Measurements from ENCODE around the gene ASIC4.

Gene ASIC4

DNA sequence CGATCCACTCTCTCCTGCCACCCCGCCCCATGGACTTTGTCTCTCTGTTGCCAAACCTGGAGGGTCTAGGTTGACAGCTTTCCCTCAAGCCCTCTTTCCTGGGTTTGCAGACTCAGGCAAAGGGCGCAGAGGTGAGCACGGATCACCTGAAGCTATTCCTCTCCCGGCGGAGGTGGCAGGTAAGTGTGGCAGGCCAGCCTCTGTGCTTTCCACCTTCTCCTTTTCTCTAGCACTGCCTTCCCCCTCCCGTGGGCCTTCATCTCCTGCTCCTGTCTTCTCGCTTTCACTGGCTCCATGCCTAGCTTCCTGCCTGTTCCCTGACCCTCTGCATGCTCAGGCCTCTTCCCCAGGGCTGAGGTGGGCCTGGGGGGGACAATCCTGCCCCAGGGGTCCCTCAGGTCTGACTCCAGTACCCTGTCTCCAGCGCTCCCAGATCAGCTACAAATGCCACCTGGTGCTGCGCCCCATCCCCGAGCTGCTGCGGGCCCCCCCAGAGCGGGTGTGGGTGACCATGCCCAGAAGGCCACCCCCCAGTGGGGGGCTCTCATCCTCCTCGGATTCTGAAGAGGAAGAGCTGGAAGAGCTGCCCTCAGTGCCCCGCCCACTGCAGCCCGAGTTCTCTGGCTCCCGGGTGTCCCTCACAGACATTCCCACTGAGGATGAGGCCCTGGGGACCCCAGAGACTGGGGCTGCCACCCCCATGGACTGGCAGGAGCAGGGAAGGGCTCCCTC is 31.4 kb upstream of the ASIC4 start:
- DNase-seq (ENCODE audit: low read depth, low spot score), result no peak

DNA sequence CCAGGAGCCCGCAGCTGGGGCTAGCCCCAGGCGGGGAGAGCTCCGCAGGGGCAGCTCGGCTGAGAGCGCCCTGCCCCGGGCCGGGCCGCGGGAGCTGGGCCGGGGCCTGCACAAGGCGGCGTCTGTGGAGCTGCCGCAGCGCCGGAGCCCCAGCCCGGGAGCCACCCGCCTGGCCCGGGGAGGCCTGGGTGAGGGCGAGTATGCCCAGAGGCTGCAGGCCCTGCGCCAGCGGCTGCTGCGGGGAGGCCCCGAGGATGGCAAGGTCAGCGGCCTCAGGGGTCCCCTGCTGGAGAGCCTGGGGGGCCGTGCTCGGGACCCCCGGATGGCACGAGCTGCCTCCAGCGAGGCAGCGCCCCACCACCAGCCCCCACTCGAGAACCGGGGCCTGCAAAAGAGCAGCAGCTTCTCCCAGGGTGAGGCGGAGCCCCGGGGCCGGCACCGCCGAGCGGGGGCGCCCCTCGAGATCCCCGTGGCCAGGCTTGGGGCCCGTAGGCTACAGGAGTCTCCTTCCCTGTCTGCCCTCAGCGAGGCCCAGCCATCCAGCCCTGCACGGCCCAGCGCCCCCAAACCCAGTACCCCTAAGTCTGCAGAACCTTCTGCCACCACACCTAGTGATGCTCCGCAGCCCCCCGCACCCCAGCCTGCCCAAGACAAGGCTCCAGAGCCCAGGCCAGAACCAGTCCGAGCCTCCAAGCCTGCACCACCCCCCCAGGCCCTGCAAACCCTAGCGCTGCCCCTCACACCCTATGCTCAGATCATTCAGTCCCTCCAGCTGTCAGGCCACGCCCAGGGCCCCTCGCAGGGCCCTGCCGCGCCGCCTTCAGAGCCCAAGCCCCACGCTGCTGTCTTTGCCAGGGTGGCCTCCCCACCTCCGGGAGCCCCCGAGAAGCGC is 30.6 kb upstream of the ASIC4 start:
- no peak for DNase-seq (ENCODE audit: low read depth, low spot score)

GRCh38 chr2:219484343-219485200 is 29.7 kb upstream of the ASIC4 start:
- DNase-seq (ENCODE audit: low read depth, low spot score), result no peak

DNA sequence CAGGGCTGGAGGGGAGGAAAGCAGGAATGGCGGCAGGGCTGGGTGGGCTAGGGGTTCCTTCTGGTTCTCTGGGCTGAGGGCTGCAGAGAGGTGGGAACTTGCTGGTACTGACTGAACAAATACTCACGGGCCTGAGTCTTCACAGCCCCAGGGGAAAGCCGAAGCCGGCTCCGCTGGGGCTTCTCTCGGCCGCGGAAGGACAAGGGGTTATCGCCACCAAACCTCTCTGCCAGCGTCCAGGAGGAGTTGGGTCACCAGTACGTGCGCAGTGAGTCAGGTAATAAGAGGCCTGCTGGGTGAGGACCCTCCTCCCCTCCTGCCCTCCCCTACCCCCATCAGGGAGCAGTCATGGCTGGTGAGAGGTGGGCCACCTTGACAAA is 29.1 kb upstream of the ASIC4 start:
- no peak for DNase-seq (ENCODE audit: low read depth, low spot score)

DNA sequence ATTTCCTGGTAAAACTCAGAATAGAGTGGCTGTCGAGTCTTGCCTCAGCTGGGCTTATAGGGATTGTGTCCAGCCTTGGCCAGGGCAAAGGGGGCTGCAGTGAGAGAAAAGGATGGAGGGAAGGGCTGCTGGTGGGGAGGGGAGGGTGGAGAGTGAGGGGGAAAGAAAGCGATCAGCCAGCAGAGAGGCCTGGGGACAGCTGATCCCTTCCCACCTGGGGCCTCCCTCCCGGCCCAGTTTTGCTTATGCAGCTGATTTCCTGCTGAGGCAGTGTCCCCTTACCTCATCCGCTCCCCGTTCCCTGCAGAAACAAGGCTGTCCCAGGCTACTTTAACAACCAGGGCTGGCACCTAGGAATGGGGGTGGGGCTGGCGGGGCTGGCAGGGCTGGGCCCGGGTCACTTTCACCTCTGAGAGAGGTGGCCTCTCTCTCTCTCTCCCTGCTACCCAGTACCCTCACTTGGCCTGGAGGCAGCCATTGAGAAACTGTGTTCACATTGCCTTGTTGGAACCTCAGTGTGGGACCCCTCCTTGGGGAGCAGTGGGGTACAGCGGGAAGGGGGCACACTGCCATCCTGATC is 27.8 kb upstream of the ASIC4 start:
- DNase-seq (ENCODE audit: low read depth, low spot score), result no peak

DNA sequence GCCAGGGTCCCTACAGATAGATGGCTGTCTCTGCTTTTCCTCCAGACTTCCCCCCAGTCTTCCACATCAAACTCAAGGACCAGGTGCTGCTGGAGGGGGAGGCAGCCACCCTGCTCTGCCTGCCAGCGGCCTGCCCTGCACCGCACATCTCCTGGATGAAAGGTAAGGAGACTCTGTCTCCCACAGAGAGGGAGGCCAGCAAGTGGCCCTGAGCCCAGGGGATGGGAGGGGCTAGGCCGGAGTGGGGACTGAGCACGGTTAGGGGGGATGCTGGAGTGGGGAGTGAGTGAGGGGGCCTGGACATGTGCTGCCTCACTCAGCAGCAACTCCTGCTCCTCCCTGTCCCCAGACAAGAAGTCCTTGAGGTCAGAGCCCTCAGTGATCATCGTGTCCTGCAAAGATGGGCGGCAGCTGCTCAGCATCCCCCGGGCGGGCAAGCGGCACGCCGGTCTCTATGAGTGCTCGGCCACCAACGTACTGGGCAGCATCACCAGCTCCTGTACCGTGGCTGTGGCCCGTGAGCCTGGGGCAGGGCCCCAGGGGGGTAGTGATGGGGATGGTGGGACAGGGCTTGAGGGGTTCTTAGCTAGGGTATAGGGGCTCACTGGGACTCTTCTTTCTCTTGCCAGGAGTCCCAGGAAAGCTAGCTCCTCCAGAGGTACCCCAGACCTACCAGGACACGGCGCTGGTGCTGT is 26.0 kb upstream of the ASIC4 start:
- no peak for DNase-seq (ENCODE audit: low read depth, low spot score)

- no peak for DNase-seq (ENCODE audit: low read depth, low spot score)
Measured at GRCh38 chr2:219488844-219489194, 25.5 kb upstream of the ASIC4 start.

GRCh38 chr2:219489315-219489714 is 25.0 kb upstream of the ASIC4 start:
- DNase-seq (ENCODE audit: low read depth, low spot score), result no peak

GRCh38 chr2:219490186-219490585 is 24.1 kb upstream of the ASIC4 start:
- DNase-seq (ENCODE audit: low read depth, low spot score), result no peak

DNA sequence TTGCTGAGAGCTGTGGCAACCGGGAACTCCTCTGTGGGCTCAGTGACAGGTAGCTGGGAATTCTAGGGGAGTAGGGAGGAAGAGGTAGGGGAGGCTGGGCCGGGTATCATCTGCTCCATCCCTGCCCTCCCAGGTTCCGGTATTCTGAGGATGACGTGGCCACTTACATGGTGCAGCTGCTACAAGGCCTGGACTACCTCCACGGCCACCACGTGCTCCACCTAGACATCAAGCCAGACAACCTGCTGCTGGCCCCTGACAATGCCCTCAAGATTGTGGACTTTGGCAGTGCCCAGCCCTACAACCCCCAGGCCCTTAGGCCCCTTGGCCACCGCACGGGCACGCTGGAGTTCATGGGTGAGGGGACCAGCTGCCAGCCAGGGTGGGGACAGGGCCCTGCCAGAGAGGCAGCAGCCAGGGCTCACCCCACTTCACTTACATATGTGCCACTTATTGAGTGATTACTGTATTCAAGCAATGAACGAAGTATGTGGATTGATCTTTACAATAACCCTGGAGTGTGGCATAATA is 23.6 kb upstream of the ASIC4 start:
- no peak for DNase-seq (ENCODE audit: low read depth, low spot score)

DNA sequence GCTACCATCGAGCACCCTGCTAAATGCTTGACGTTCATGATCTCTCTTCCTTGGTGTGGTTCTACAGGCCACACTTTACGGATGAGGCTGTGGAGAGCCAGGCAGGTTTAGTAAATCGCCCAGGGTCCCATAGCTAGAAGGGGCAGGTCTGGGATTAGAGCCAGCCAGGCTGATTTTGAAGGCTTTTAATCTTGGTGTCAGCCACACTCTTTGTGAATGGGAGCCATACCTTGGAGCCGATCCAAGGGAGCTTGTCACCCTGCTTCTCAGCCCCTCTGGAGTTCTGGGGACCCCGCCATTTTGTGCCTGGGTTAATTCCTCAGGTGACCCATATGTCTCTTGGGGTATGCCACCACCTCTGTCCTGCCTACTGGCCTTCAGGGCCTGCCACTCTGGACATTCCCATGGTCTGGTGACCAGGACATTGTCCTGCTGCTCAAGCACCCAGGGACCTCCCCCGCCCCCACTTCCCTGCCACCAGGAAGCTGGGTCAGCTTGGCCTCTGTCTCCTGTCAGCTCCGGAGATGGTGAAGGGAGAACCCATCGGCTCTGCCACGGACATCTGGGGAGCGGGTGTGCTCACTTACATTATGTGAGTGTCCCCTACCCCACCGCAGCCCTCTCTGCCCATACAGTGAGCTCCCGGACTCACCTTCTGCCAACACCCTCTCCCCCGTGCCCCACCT is 22.9 kb upstream of the ASIC4 start:
- no peak for DNase-seq (ENCODE audit: low read depth, low spot score)

DNA sequence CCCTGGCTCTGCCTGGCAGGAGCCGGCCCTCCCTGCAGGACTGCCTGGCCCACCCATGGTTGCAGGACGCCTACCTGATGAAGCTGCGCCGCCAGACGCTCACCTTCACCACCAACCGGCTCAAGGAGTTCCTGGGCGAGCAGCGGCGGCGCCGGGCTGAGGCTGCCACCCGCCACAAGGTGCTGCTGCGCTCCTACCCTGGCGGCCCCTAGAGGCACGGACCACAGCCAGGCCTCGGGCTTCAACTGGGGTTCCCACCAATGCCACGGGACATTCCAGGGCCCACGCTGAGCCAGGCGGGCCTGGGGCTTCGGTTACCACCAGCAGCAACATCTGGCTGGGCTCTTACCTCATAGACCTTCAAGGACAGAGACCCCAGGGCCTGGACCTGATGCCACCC is 21.7 kb upstream of the ASIC4 start:
- no peak for DNase-seq (ENCODE audit: low read depth, low spot score)

GRCh38 chr2:219493086-219493485 is 21.2 kb upstream of the ASIC4 start:
- DNase-seq (ENCODE audit: low read depth, low spot score), result no peak

DNA sequence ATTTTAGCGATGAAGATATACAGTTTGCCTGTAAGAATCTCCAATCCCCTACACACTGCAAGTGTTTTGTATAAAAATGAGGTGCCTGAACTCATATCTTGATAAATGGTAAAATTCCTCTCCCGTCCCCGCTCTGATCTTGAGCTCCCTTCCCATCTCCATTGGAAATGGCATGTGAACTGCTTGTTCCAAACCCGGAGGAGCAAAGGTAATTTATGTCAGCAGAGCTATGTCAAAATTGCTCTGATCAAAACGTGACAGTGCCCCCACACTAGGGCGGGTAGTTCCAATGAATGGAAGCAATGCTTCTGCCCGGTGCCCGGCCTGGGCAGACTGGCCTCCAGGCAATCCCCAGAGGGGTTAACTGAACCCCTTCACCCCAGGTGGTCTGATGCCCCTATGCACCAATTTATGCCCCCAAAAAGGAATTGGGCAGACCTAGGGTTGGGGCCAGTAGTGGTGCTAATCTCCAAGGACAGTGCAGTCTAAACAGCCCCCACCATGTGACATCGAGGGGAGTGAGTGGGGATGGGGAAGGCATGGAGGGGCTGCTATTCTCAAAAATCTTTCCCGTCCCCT is 19.2 kb upstream of the ASIC4 start:
- DNase-seq (ENCODE audit: low read depth, low spot score), result no peak

DNA sequence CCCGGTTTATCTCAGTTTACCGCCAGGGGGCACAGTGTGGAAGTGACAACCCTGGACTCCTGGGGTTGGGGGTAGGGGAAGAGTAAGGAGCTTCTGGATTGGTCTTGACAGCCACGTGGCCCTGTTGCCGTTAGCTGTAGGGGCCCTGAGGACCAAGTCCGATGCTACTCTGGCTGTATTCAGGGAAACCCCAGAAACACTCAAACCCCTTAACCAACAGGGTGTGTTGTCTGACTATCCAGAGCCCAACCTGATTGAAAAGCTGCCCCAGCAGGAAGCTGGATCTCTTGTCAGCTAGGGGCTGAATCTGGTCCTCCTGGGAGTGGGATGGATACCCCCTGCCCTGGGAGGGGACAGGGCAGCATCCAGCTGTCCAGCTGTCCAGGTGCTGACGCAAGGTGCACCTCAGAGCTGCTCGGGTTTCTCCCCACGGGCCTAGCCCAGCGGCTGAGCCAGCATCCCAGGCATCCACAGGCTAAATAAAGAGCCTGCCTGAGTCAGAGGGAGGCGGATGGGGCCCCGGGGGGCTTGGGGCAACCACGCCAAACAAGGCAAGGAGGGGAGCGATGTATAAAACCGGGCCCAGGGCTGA is 18.7 kb upstream of the ASIC4 start:
- DNase-seq (ENCODE audit: low read depth, low spot score), result no peak

GRCh38 chr2:219496247-219496824 is 17.9 kb upstream of the ASIC4 start:
- DNase-seq (ENCODE audit: low read depth, low spot score), result no peak

- no peak for DNase-seq (ENCODE audit: low read depth, low spot score)
Measured at GRCh38 chr2:219496825-219497494, 17.3 kb upstream of the ASIC4 start.

- no peak for DNase-seq (ENCODE audit: low read depth, low spot score)
Measured at GRCh38 chr2:219497495-219498279, 16.6 kb upstream of the ASIC4 start.

Data from iPS DF 19.7 (cell line).